DND-41 (cell line): ENCODE results near the gene SLC31A1.

Experiments used
- EZH2 ChIP-seq: IDR thresholded peaks from 3 replicates; pipeline ENCODE4 v1.6.1; 2012; ENCODE audit warnings: borderline replicate concordance, low read depth, mild to moderate bottlenecking, moderate library complexity, low read length, inconsistent platforms; ENCODE audit not compliant: severe bottlenecking
- TF ChIP-seq, protein P1 (sequence below): IDR thresholded peaks from 2 replicates; pipeline ENCODE4 v1.5.1; 2012; ENCODE audit warnings: borderline replicate concordance, low read length, moderate library complexity, mild to moderate bottlenecking; ENCODE audit not compliant: poor library complexity, severe bottlenecking; ENCODE audit errors: extremely low read depth

DNA sequence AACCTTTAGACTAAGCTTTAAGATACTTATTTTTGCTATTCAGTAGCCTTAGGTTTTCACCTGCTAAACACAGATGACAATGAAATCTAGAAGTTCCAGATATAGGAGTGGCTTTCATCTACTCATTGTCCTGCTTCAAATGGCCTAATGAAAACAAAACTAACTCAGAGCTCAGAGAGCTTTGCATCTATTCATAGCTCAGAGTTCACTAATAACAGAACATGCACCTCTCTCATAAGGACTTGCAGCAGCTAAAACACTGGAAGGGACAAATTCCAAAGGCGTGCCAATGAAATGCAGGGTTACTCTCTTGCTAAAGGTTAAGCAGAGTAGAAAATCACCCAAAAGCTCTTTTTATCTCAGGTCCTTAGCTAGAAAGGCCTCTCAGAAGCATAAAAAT lies 41.5 kb upstream of the SLC31A1 start:
- TF ChIP-seq, protein P1, sequence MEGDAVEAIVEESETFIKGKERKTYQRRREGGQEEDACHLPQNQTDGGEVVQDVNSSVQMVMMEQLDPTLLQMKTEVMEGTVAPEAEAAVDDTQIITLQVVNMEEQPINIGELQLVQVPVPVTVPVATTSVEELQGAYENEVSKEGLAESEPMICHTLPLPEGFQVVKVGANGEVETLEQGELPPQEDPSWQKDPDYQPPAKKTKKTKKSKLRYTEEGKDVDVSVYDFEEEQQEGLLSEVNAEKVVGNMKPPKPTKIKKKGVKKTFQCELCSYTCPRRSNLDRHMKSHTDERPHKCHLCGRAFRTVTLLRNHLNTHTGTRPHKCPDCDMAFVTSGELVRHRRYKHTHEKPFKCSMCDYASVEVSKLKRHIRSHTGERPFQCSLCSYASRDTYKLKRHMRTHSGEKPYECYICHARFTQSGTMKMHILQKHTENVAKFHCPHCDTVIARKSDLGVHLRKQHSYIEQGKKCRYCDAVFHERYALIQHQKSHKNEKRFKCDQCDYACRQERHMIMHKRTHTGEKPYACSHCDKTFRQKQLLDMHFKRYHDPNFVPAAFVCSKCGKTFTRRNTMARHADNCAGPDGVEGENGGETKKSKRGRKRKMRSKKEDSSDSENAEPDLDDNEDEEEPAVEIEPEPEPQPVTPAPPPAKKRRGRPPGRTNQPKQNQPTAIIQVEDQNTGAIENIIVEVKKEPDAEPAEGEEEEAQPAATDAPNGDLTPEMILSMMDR = no peak
- no peak for TF ChIP-seq EZH2
